GM12873 (cell line): ENCODE results near the gene PRKCH.

Experiments
- CTCF ChIP-seq: IDR thresholded peaks from 2 replicates; pipeline ENCODE4 v1.5.1; 2012; ENCODE audit warnings: low read depth, mild to moderate bottlenecking, moderate library complexity, low read length, control low read depth; ENCODE audit not compliant: insufficient read depth; ENCODE audit errors: missing control alignments

The PRKCH gene

GRCh38 chr14:61547186-61548069, 226.0 kb downstream of the PRKCH start:
- TF ChIP-seq CTCF: no peak

- no peak for TF ChIP-seq CTCF
Observed at GRCh38 chr14:61549425-61549824, 228.0 kb downstream of the PRKCH start.

- TF ChIP-seq CTCF: no peak
Observed at GRCh38 chr14:61551384-61551783, 230.0 kb downstream of the PRKCH start.

- no peak for TF ChIP-seq CTCF
Observed at GRCh38 chr14:61552241-61552640, 230.9 kb downstream of the PRKCH start.

GRCh38 chr14:61553730-61554641, 232.6 kb downstream of the PRKCH start:
- no peak for TF ChIP-seq CTCF

- no peak for TF ChIP-seq CTCF
Observed at GRCh38 chr14:61555056-61555838, 233.9 kb downstream of the PRKCH start.
